IMR-90 (cell line): ENCODE data around the gene CD68. TPM values are rescaled to one million over a fixed set of nuclear protein-coding genes. Genes with fewer than 3 reads are reported as not detected.

Source experiments
- ATAC-seq: fragments of 200-7000 bp; cut with Tn5 transposase; 2 replicates; pipeline ENCODE4 v1.9.1; 2020; ENCODE audit warnings: low read depth, mild to moderate bottlenecking, moderate library complexity
- BruUV-seq: library from RNA; stranded (reverse); fragments of 400-500 nt; replicated peaks from 2 replicates; lab custom pipeline; 2021; lab: Mats Ljungman, UMichigan
- CTCF ChIA-PET: fragments of 300-600 bp; formaldehyde crosslinking; extraction: SDS; loops from one replicate; lab custom pipeline; 2021; ENCODE audit warnings: antibody characterized with exemption; lab: Yijun Ruan, JAX
- POLR2A ChIA-PET: fragments of 300-600 bp; sonication (Branson Sonifier 250); formaldehyde crosslinking; loops from one replicate; lab custom pipeline; 2022; ENCODE audit warnings: antibody characterized with exemption; ENCODE audit not compliant: unreplicated experiment; lab: Charles Lee
- DNase-seq: peaks from one replicate; pipeline ENCODE4 v3.0.0; 2013
- H2AFZ ChIP-seq: replicated peaks from 2 replicates; pipeline ENCODE3; 2013; ENCODE audit warnings: low read length, mild to moderate bottlenecking; ENCODE audit not compliant: poor library complexity
- H2AK5ac ChIP-seq: 2 replicates; pipeline ENCODE4 v1.6.1; 2013; ENCODE audit warnings: low read depth, low read length, inconsistent platforms
- H2AK9ac ChIP-seq: replicated peaks from 2 replicates; pipeline ENCODE3; 2013; ENCODE audit warnings: mild to moderate bottlenecking, low read depth, low read length, moderate library complexity; ENCODE audit not compliant: poor library complexity
- H2BK120ac ChIP-seq: 2 replicates; pipeline ENCODE4 v1.6.1; 2013; ENCODE audit warnings: low read depth, low read length, inconsistent platforms
- H2BK15ac ChIP-seq: 3 replicates; pipeline ENCODE4 v1.6.1; 2013; ENCODE audit warnings: low read depth, low read length, inconsistent platforms
- H2BK20ac ChIP-seq: 2 replicates; pipeline ENCODE4 v1.6.1; 2013; ENCODE audit warnings: low read depth, mild to moderate bottlenecking, inconsistent platforms, low read length, moderate library complexity
- H2BK5ac ChIP-seq: 2 replicates; pipeline ENCODE4 v1.6.1; 2013; ENCODE audit warnings: mild to moderate bottlenecking, low read depth, low read length, inconsistent platforms; ENCODE audit not compliant: poor library complexity, severe bottlenecking
- H3K14ac ChIP-seq: replicated peaks from 2 replicates; pipeline ENCODE4 v1.6.1; 2013; ENCODE audit warnings: low read depth, low read length, inconsistent platforms
- H3K18ac ChIP-seq: 2 replicates; pipeline ENCODE4 v1.6.1; 2013; ENCODE audit warnings: low read depth, low read length, control low read depth
- H3K23ac ChIP-seq: 2 replicates; pipeline ENCODE4 v1.6.1; 2013; ENCODE audit warnings: low read depth, low read length, inconsistent platforms
- H3K27ac ChIP-seq: 2 replicates; pipeline ENCODE4 v1.5.1; 2013; ENCODE audit warnings: mild to moderate bottlenecking, control low read depth, low read length; ENCODE audit not compliant: insufficient read depth
- H3K27me3 ChIP-seq: 2 replicates; pipeline ENCODE4 v1.6.1; 2013; ENCODE audit warnings: low read length; ENCODE audit not compliant: control insufficient read depth, insufficient read depth
- H3K36me3 ChIP-seq: 2 replicates; pipeline ENCODE4 v1.6.1; 2013; ENCODE audit warnings: low read length, mixed read lengths; ENCODE audit not compliant: control insufficient read depth, insufficient read depth
- H3K4ac ChIP-seq: 2 replicates; pipeline ENCODE4 v1.6.1; 2013; ENCODE audit warnings: low read depth, low read length, inconsistent platforms
- H3K4me1 ChIP-seq: 2 replicates; pipeline ENCODE4 v1.6.1; 2013; ENCODE audit warnings: low read length, mixed read lengths; ENCODE audit not compliant: control insufficient read depth, insufficient read depth
- H3K4me2 ChIP-seq: 2 replicates; pipeline ENCODE4 v1.6.1; 2013; ENCODE audit warnings: low read depth, mild to moderate bottlenecking, control low read depth, low read length, moderate library complexity
- H3K4me3 ChIP-seq: 2 replicates; pipeline ENCODE4 v1.5.1; 2013; ENCODE audit warnings: low read depth, mild to moderate bottlenecking, control low read depth, low read length, moderate library complexity; ENCODE audit not compliant: insufficient read depth
- H3K56ac ChIP-seq: 2 replicates; pipeline ENCODE4 v1.6.1; 2013; ENCODE audit warnings: low read length, inconsistent platforms; ENCODE audit not compliant: insufficient read depth; ENCODE audit errors: extremely low read depth
- H3K79me1 ChIP-seq, 2 experiments: 2 replicates each; pipeline ENCODE4 v1.6.1; 2013; ENCODE audit warnings: low read length in 2 of 2, inconsistent platforms in 1 of 2, low read depth in 1 of 2
- H3K9ac ChIP-seq: 2 replicates; pipeline ENCODE4 v1.6.1; 2013; ENCODE audit warnings: low read depth, low read length, control low read depth
- H3K9me1 ChIP-seq: 2 replicates; pipeline ENCODE4 v1.6.1; 2013; ENCODE audit warnings: low read length, inconsistent platforms; ENCODE audit not compliant: insufficient read depth
- H3K9me3 ChIP-seq: 2 replicates; pipeline ENCODE4 v1.6.1; 2013; ENCODE audit warnings: low read length; ENCODE audit not compliant: control insufficient read depth, insufficient read depth
- H4K20me1 ChIP-seq: 2 replicates; pipeline ENCODE4 v1.6.1; 2013; ENCODE audit warnings: low read length, inconsistent platforms; ENCODE audit not compliant: insufficient read depth
- H4K5ac ChIP-seq: 2 replicates; pipeline ENCODE4 v1.6.1; 2013; ENCODE audit warnings: mild to moderate bottlenecking, low read depth, low read length, control low read depth
- H4K8ac ChIP-seq, 2 experiments: 2 replicates each; pipeline ENCODE4 v1.6.1; 2013; ENCODE audit warnings: low read depth in 2 of 2, low read length in 2 of 2, control low read depth in 1 of 2, inconsistent platforms in 1 of 2
- H4K91ac ChIP-seq: 2 replicates; pipeline ENCODE4 v1.6.1; 2013; ENCODE audit warnings: low read depth, low read length, inconsistent platforms; ENCODE audit not compliant: insufficient read depth
- BHLHE40 ChIP-seq: fragments of 150-350 bp; IDR thresholded peaks from 2 replicates; pipeline ENCODE4 v1.6.1; 2016; ENCODE audit warnings: mild to moderate bottlenecking, low read depth, low read length
- CEBPB ChIP-seq: IDR thresholded peaks from 2 replicates; pipeline ENCODE4 v1.6.1; 2012; ENCODE audit warnings: low read depth, low read length, improper control_type of control experiment
- CHD1 ChIP-seq: IDR thresholded peaks from 2 replicates; pipeline ENCODE4 v1.6.1; 2012; ENCODE audit warnings: low read depth, low read length, improper control_type of control experiment
- ELK1 ChIP-seq: fragments of 150-350 bp; IDR thresholded peaks from 2 replicates; pipeline ENCODE4 v1.6.1; 2016; ENCODE audit warnings: low read depth, mild to moderate bottlenecking, low read length, moderate library complexity, borderline replicate concordance
- FOS ChIP-seq: fragments of 150-350 bp; IDR thresholded peaks from 2 replicates; pipeline ENCODE4 v1.6.1; 2016; ENCODE audit warnings: low read depth, low read length
- MAFK ChIP-seq: IDR thresholded peaks from 2 replicates; pipeline ENCODE4 v1.6.1; 2012; ENCODE audit warnings: low read depth, low read length, improper control_type of control experiment
- MAZ ChIP-seq: IDR thresholded peaks from 2 replicates; pipeline ENCODE4 v1.6.1; 2012; ENCODE audit warnings: low read depth, mild to moderate bottlenecking, low read length, improper control_type of control experiment, moderate library complexity, borderline replicate concordance
- MXI1 ChIP-seq: IDR thresholded peaks from 2 replicates; pipeline ENCODE4 v1.6.1; 2012; ENCODE audit warnings: low read depth, mild to moderate bottlenecking, low read length, moderate library complexity, borderline replicate concordance
- NFE2L2 ChIP-seq: fragments of 150-350 bp; IDR thresholded peaks from 2 replicates; pipeline ENCODE4 v1.6.1; 2016; ENCODE audit warnings: low read depth, mild to moderate bottlenecking, low read length
- POLR2A ChIP-seq: IDR thresholded peaks from 2 replicates; pipeline ENCODE4 v1.6.1; 2012; ENCODE audit warnings: mild to moderate bottlenecking, low read depth, low read length
- RAD21 ChIP-seq: IDR thresholded peaks from 2 replicates; pipeline ENCODE4 v1.6.1; 2012; ENCODE audit warnings: low read length, improper control_type of control experiment
- RCOR1 ChIP-seq: IDR thresholded peaks from 2 replicates; pipeline ENCODE4 v1.6.1; 2012; ENCODE audit warnings: mild to moderate bottlenecking, low read length, improper control_type of control experiment; ENCODE audit not compliant: insufficient replicate concordance
- RFX5 ChIP-seq: IDR thresholded peaks from 2 replicates; pipeline ENCODE4 v1.8.0; 2012; ENCODE audit warnings: low read depth, mild to moderate bottlenecking, low read length, moderate library complexity
- SMC3 ChIP-seq: fragments of 150-350 bp; IDR thresholded peaks from 2 replicates; pipeline ENCODE4 v1.6.1; 2016; ENCODE audit warnings: low read depth, mild to moderate bottlenecking, antibody characterized with exemption, low read length, moderate library complexity
- USF2 ChIP-seq: fragments of 150-350 bp; IDR thresholded peaks from 2 replicates; pipeline ENCODE4 v1.6.1; 2017; ENCODE audit warnings: mild to moderate bottlenecking, antibody characterized with exemption, low read length, low read depth
- WGBS, 2 experiments: methylation state at CpG; one replicate each; pipeline versions ENCODE4 v1.1.5 to v1.1.7; 2013; ENCODE audit warnings: missing lambda C conversion rate in 2 of 2; ENCODE audit not compliant: insufficient read length in 1 of 2; ENCODE audit errors: extremely low coverage in 2 of 2; 5-methylcytosine and 5-hydroxymethylcytosine counted together
- dilution Hi-C: fragments of 300-500 bp; cut with HindIII; formaldehyde crosslinking; loops from one replicate; pipeline ENCODE4 v1.14.3; 2018; ENCODE audit warnings: low sequenced_read_pairs; ENCODE audit not compliant: unreplicated experiment
- in situ Hi-C: fragments of 300-500 bp; cut with MboI; formaldehyde crosslinking; loops from 3 replicates; pipeline ENCODE4 v1.14.3; 2019; ENCODE audit warnings: low sequenced_read_pairs, inconsistent platforms, mixed read lengths
- intact Hi-C: fragments of 100-400 bp; cut with micrococcal nuclease; formaldehyde crosslinking; loops from 2 replicates; pipeline ENCODE4 v1.10.0; 2022
- polyA plus RNA-seq, 3 experiments: library from polyadenylated mRNA; depleted of rRNA; stranded (reverse); fragments of >200 nt; gene quantifications; 2 replicates each; pipeline ENCODE4 v1.2.3, GENCODE V29; 2012; ENCODE audit warnings: low replicate concordance in 1 of 3
- total RNA-seq: library from RNA; depleted of rRNA; stranded (reverse); fragments of >200 nt; gene quantifications from 2 replicates; pipeline ENCODE4 v1.2.3, GENCODE V29; 2012
- TF ChIP-seq, protein P1 (sequence below): conservative IDR thresholded peaks from 2 replicates; pipeline ENCODE4 v1.5.1; 2012; ENCODE audit warnings: mild to moderate bottlenecking, low read depth, low read length, improper control_type of control experiment

CD68 gene
- total and polyA plus RNA-seq, 2 of the 4 experiments (the other 2 are of a cell fraction), result 16.0 to 43.1 TPM

DNA sequence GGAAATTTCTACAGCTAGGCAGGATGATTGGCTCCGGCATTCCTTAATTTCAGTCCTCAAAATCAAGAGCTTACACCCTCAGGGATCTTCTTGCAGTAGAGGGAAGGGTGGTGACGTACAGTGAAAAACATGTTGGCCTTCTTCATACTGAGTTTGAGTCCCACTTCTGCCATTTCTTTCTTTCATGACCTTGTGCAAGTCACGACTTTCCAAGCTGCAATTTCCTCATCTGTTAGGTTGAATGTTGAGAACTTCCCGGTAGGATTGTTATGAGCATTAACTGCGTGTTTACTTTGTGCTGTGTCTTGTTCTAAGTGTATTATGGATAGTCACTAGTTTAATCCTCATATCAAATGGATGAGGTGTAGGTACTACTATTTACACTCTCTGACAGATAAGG, 9.9 kb upstream of the CD68 start:
- Histone ChIP-seq H3K18ac (no peak overlapping the region), H2BK120ac (no peak overlapping the region), H3K4me1 (peaks cover 2% of the 10 kb centered on the region), H3K9ac (no peak overlapping the region), H4K91ac (no peak overlapping the region), H3K27ac (no peak overlapping the region), H2AK9ac (no peak overlapping the region), H3K9me3 (no peaks in the 10 kb centered on the region), H3K14ac (no peak overlapping the region), H2BK20ac (no peak overlapping the region), H3K9me1 (peaks cover 2% of the 10 kb centered on the region; the same call in 1 of the 2 replicates), H3K79me1 (peaks cover 16 to 48% of the 10 kb centered on the region in 2 experiments), H2AK5ac (no peak overlapping the region), H3K23ac (no peak overlapping the region), H3K36me3 (peaks cover 47% of the 10 kb centered on the region), H3K4me2 (no peak overlapping the region), H3K27me3 (no peaks in the 10 kb centered on the region), H3K4me3 (no peak overlapping the region), H3K56ac (no peak overlapping the region), H2AFZ (no peak overlapping the region), H2BK5ac (no peak overlapping the region), H3K4ac (no peak overlapping the region), H4K5ac (no peak overlapping the region), H2BK15ac (no peak overlapping the region), H4K20me1 (peaks cover 19% of the 10 kb centered on the region), H4K8ac (no peak overlapping the region)
- ChIA-PET CTCF (interaction anchor here (0.9 to 1.1 kb wide), 2 partner anchors 9 to 14 kb away, joined by 3 to 4 read pairs; partner anchors contain the start of gene MPDU1), POLR2A (no interaction called here)
- no peak for DNase-seq
- TF ChIP-seq CHD1, result no peak
- TF ChIP-seq RCOR1, result no peak
- no peak for TF ChIP-seq POLR2A
- no peak for TF ChIP-seq FOS
- no peak for TF ChIP-seq MXI1
- TF ChIP-seq NFE2L2, result no peak
- TF ChIP-seq CEBPB, result no peak
- no peak for TF ChIP-seq MAFK
- no peak for TF ChIP-seq USF2
- TF ChIP-seq RFX5, result no peak
- TF ChIP-seq MAZ, result no peak
- no peak for TF ChIP-seq BHLHE40
- TF ChIP-seq SMC3, result no peak
- TF ChIP-seq RAD21, result no peak
- no peak for TF ChIP-seq ELK1
- TF ChIP-seq, protein P1, sequence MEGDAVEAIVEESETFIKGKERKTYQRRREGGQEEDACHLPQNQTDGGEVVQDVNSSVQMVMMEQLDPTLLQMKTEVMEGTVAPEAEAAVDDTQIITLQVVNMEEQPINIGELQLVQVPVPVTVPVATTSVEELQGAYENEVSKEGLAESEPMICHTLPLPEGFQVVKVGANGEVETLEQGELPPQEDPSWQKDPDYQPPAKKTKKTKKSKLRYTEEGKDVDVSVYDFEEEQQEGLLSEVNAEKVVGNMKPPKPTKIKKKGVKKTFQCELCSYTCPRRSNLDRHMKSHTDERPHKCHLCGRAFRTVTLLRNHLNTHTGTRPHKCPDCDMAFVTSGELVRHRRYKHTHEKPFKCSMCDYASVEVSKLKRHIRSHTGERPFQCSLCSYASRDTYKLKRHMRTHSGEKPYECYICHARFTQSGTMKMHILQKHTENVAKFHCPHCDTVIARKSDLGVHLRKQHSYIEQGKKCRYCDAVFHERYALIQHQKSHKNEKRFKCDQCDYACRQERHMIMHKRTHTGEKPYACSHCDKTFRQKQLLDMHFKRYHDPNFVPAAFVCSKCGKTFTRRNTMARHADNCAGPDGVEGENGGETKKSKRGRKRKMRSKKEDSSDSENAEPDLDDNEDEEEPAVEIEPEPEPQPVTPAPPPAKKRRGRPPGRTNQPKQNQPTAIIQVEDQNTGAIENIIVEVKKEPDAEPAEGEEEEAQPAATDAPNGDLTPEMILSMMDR, result no peak
- ATAC-seq, result no peak
- intact Hi-C loops (loop anchor here (10.0 kb wide), 2 partner anchors 245 to 525 kb away; partner anchors contain the start of genes NEURL4 and SLC16A11), in situ Hi-C loops (no loop called here), dilution Hi-C loops (no loop called here)
- BruUV-seq, result no TSS peak
- no CpG with 5 or more reads among the region's 5 CpGs for WGBS, 2 experiments
